ENCODE results near the gene SORCS2.

- TF ChIP-seq CTCF (conservative IDR thresholded peaks at IDR 0.05; ENCODE audit: low read depth, low read length), result no peak
- TF ChIP-seq EZH2 (IDR thresholded peaks at IDR 0.05; ENCODE audit: borderline replicate concordance, low read depth, low read length, poor library complexity, severe bottlenecking), result no peak
Observed at GRCh38 chr4:7693711-7694110, 501.4 kb downstream of the SORCS2 start.

Measured in A673 (cell line).